ENCODE measurements around the gene FBXO3.

The FBXO3 gene

DNA sequence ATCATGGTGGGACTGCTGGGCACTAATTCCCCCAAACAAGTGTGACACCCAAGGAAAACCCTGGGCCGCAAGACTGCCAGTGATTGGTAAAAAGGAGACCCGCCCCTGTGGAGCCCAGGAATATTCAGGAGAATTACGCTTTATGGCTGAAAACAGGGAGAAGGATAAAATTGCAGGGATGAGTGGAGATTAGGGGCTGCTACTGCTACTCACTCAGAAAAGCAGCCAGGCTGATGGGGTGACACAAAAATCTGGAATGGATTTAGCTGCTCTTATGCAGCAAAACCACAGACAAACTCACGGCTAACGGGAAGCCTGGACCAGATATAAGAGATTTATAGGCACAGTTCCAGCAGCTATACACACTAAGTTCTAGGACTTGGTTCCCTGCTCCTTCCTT is 4.4 kb upstream of the FBXO3 start:
- TF ChIP-seq, protein P1, sequence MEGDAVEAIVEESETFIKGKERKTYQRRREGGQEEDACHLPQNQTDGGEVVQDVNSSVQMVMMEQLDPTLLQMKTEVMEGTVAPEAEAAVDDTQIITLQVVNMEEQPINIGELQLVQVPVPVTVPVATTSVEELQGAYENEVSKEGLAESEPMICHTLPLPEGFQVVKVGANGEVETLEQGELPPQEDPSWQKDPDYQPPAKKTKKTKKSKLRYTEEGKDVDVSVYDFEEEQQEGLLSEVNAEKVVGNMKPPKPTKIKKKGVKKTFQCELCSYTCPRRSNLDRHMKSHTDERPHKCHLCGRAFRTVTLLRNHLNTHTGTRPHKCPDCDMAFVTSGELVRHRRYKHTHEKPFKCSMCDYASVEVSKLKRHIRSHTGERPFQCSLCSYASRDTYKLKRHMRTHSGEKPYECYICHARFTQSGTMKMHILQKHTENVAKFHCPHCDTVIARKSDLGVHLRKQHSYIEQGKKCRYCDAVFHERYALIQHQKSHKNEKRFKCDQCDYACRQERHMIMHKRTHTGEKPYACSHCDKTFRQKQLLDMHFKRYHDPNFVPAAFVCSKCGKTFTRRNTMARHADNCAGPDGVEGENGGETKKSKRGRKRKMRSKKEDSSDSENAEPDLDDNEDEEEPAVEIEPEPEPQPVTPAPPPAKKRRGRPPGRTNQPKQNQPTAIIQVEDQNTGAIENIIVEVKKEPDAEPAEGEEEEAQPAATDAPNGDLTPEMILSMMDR (IDR thresholded peaks at IDR 0.05; ENCODE audit: control insufficient read depth, insufficient read depth, low read depth, low read length, missing control alignments) = no peak
- DNase-seq (ENCODE audit: low read depth) = peak; percentile 51

GRCh38 chr11:33777906-33778305 is 3.6 kb upstream of the FBXO3 start:
- H3K4me3 ChIP-seq (ENCODE audit: control insufficient read depth, low read depth, low read length) = no peak overlapping the region
- no peak for DNase-seq (ENCODE audit: low read depth)
- TF ChIP-seq, protein P1 (IDR thresholded peaks at IDR 0.05; ENCODE audit: control insufficient read depth, insufficient read depth, low read depth, low read length, missing control alignments) = no peak

More for the DNA sequence above, 4.4 kb upstream of the FBXO3 start:
- no peak overlapping the region for H3K4me3 ChIP-seq (ENCODE audit: control insufficient read depth, low read depth, low read length)

GRCh38 chr11:33775832-33776470 is 1.6 kb upstream of the FBXO3 start:
- TF ChIP-seq, protein P1 (IDR thresholded peaks at IDR 0.05; ENCODE audit: control insufficient read depth, insufficient read depth, low read depth, low read length, missing control alignments) = no peak
- no peak for DNase-seq (ENCODE audit: low read depth)
- no peak overlapping the region for H3K4me3 ChIP-seq (ENCODE audit: control insufficient read depth, low read depth, low read length)

DNA sequence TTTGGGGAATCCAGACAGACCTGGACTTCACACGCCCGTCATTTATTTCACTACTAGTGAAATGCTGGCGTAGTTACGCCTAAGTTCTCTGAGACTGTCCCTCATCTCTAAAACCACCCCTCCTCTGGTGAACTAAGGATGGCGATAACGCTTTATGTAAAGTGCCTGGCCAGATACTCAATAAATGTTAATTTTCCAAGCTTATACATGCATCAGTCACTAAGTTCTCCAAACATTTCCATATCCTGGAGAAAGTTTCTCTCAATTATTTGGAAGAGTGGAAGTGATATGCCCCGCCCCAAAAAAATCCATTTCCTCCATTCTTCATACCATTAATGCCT is 1.1 kb upstream of the FBXO3 start:
- no peak for DNase-seq (ENCODE audit: low read depth)
- H3K4me3 ChIP-seq (ENCODE audit: control insufficient read depth, low read depth, low read length) = no peak overlapping the region
- TF ChIP-seq, protein P1 (IDR thresholded peaks at IDR 0.05; ENCODE audit: control insufficient read depth, insufficient read depth, low read depth, low read length, missing control alignments) = no peak

DNA sequence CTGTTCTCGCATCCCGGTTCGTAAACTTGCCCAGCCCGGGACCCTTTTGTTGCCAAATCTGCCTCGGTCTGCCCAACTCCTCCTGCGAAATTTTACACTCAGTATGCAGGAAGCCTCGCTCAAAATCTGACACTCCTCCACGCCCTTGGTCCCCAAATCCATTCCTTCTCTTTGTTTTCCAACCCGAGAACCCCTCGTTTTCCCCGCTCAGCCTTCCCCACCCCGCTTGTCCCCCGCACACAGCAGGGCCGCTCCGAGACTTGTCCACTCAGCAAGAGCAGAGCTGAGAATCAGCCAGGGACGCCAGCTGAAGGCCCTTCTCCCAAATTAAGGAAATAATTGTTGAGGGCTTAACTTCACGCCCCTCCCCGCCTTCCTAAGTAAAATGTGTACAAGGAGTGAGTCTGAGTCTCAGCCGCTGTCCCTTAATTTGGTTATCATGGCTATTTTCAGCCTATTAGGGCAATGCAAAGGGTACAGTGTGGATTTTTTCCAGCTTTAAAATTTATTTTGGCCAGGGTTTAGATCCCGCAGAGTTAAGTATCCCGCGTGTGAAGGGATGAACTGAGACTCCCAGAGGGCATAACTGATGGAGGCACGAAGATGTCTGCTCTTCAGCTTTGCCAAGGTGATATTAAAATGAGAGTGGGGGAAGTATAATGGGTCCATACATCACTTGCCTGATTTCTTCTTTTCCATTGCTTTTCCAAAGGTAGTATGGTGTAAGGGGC is 581 bp upstream of the FBXO3 start:
- H3K4me3 ChIP-seq (ENCODE audit: control insufficient read depth, low read depth, low read length) = peak overlapping the region; percentile 89
- no peak for DNase-seq (ENCODE audit: low read depth)
- TF ChIP-seq, protein P1 (IDR thresholded peaks at IDR 0.05; ENCODE audit: control insufficient read depth, insufficient read depth, low read depth, low read length, missing control alignments) = no peak

GRCh38 chr11:33773404-33773986 is 825 bp downstream of the FBXO3 start:
- TF ChIP-seq, protein P1 (IDR thresholded peaks at IDR 0.05; ENCODE audit: control insufficient read depth, insufficient read depth, low read depth, low read length, missing control alignments) = no peak
- H3K4me3 ChIP-seq (ENCODE audit: control insufficient read depth, low read depth, low read length) = peak overlapping the region; percentile 89
- DNase-seq (ENCODE audit: low read depth) = no peak
